SIG-M5 (cell line): ENCODE data around the gene HUS1B.

Experiments
- DNase-seq: peaks from one replicate; lab custom pipeline; 2025; lab: John Stamatoyannopoulos, UW

Gene HUS1B

DNA sequence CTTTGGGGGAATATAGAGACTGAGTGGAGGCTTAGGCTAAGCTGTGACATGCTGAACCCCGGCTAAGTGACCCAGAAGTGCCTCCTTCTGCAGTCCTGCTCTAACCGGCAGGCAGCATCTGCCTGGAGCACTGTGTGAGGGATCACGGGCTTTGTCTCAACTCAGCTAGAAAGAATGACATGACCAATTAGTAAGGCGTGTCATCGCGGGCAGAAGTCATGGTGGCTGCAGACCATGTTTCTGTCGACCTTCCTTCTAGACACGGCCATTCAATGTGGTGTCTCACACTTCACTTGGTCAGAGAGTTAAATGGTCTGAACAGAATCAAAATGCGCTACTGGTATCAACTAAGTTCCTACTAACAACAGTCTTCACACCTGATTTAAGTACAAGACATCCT, 35.0 kb downstream of the HUS1B start:
- DNase-seq: no peak

DNA sequence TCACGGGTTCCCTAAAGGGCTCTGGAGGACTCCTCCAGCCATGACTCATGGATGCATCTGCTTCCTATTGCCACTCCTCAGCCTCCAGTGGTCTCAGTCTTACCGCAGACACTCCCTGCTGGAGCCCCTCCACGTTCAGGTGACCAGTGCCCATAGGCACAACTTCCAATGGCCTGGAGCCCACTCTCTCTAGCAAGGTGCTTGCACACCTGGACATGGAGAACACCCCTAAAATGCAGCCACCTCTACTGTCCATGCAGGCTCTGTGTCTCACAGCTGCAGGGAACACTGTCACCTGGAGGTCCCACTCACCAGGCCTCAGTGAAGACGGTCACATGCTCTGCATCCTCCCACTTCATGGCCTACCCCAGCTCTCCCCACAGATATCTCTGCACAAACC, 36.0 kb downstream of the HUS1B start:
- no peak for DNase-seq

DNA sequence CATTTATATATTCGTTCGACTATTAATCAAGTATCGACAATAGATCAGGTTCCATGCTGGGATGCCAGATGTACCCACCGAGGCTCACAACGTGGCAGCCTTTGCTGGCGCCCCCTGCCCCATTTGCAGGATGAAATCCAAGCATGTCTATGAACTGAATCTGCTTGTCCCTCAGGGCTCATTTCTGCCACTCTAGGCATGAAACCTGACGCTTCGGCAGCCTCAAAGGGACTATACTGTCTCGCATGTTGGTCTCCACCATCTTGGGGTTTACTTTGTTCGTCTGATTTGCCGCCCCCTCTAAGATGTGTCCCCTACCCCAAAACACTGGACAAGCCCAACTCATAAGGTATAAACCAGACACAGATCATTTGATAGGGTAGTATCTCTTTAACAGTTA, 36.7 kb downstream of the HUS1B start:
- no peak for DNase-seq

DNA sequence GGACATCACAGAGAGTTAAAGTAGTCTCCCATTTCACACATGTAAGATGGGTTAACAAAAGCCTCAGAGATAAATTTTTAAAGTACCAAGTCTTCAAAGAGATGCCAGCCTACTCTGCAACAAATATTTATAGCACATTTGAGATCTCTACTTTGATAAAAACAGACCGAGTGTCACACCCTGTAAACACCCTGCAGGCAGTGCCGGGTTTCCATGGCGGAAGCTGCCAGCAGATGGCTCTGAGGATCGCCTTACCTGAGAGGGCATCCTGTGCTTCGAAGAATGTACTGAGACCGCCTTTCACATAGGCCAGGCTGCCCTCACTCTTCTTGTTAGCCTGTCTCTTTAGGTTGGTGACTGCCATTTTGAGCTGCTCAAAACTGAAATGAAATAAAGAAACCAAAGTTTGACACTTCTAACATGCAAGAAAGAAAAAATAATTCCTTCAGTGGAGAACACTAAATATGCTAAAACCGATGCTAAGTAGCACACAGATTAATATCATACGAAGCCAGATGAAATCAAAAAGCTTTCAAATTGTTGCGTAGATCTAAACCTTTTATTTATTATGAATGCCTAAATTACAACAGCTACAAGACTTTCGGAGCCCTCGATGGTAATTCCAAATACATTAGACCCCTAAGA, 39.3 kb downstream of the HUS1B start:
- DNase-seq: no peak

DNA sequence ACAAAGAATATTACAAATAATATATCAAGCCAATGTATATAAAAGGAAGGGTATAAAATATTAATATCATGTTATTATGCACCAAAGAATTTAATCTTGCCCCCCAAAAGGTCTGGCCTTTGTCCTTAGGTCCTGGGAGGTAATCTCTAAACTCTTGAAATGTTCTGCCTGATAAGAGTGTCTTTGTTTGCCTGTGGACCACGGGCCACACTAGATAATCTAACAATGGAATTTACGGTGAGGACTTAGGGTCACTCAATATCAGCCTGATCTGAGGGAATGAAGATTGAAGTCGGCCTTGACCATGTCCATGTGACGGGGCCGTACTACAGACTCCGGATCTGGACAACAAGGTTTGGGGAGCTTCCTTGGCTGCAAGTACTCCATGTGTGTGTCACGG, 42.9 kb downstream of the HUS1B start:
- DNase-seq: no peak

DNA sequence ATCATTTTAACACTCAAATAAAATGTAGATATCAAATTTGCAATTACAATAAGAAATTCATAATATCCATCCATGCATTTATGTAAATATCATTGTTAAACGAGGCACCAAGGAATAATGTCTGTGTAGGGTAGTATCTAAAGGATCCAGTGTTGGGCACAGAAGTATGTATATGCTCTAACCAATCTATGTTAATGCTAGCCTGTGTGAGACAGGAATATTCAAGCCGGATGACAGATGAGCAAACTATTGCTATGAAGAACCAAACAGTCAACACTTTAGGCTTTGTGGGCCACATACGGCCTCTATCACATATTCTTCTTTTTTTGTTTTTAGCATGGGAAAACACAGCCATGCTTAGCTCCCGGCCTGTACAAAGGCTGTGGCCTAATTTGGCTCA, 45.0 kb downstream of the HUS1B start:
- DNase-seq: no peak

DNA sequence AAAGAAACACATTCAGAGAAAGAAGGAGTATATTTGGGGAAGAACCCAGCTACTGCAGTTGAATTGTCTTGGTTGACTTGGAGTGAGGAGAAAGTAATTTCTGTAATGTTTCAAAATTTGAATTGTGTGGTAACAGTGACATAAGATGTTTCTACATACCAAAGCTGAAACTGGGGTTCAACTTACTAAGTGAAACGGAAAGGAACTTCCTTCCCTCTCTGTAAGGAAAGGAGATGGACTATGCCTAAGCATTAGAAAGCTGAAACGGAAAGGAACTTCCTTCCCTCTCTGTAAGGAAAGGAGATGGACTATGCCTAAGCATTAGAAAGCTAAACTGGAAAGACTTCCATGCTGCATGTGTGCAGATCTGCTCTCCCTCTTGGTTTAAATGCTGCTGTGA, 46.0 kb downstream of the HUS1B start:
- no peak for DNase-seq

DNA sequence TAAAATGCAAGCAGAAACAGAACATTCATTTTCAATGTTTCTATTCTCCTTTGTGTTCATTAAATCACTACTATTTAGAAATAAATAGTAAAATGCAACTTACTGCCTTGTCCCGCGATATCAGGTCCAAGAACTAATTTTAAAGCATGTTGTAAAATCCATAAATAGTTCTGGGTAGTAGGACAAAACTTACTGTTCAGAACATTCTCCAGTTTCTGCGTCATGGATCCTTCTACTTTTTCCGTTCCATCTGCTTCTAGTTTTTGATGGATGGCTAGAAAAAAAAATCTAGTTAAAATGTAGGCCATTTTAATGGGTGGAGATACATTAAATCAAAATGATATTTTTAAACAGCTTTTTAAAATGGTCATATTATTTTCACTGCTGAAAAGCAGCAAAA, 47.0 kb downstream of the HUS1B start:
- DNase-seq: no peak

DNA sequence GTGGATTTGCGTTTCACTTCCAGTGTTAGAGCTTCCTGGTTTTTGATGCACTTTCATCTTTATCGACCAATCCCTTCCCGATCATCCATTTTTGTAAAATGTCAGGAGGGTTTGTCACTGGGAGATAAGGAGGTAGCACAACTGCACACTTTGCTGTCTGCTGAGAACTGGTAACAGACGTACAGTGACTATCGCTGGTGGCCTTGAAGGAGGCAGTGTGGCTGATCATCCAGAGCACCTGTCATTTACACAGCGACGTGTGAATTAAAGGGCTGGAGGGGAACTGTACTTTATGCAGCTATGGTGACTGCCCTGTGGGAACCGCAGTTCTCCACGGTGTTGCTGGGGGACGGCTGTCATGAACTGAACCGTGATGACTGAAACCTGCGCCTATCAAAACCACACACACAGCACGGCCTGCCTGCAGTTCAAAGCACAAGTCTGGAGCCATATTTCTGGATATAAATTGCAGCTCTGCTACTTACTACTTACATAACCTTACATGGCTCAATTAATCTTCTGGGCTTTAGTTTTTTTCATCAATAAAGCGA, 50.0 kb downstream of the HUS1B start:
- DNase-seq: no peak
